ENCODE results near the gene ZNF385D. TPM values are rescaled to one million over a fixed set of nuclear protein-coding genes. Genes with fewer than 3 reads are reported as not detected.

The ZNF385D gene
- total RNA-seq, 1 donor from 2014 or later = 32.0 TPM

DNA sequence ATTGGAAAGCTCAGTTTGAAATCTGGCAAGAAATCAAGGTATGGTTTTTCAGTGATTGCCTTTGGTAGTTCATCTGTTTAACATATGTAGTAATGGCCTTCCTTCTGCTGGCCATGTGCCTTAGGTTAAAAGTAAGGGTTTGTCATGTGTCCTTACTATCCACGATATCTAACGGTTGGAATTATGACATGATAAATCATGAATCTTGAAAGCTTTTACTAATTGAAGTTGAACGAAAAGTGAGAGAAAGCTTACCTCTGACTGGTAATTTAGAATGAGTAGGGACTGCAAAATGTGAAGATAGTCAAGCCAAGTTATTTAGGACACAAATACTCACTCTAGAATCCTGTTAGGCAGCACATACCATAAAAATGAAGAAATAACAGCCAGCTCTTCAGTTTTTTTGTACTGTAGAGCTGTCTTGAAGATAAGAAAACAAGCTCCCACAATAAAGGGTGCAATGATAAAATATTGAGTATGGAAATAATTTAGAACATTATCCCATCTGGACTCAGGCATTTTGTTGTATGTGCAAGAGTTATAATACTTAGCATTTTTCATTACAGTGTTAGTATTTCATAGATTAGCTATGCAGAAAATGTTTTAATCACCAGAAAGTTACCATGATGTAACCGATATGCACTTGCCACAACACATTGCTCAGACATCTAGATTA is 303.4 kb downstream of the ZNF385D start:
- Histone ChIP-seq H3K4me3 (no peak overlapping the region), H3K27ac (no peak overlapping the region)

DNA sequence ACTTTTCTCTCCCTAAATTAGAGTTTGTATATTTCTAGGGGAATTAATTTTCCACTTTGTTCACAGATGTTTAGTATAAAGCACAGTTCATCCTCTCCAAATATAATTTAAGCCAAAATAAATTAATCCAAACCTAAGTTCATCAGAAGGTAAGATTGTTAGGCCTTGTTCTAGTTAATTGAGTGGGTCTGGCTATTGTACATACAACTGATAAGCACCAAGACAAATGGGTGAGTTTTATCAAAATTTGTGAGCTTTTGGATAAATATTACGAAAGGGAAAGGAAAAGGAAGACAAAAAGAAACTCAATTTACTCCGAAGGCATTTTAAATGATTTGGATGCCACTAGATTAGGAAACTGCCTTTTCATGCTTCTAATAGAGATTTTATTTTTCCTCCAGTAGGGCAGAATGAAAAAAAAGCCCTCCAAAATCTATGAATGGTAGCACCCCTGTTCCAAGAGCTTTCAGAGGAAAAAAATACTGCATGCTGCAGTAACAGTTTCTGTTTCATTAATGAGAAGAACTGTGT is 304.0 kb downstream of the ZNF385D start:
- Histone ChIP-seq H3K36me3 (no peaks in the 10 kb centered on the region), H3K4me1 (peaks cover 0 to 17% of the 10 kb centered on the region in 2 donors), H3K9me3 (no peaks in the 10 kb centered on the region), H3K4me3 (no peak overlapping the region), H3K27me3 (no peaks in the 10 kb centered on the region), H3K27ac (no peak overlapping the region)
- DNase-seq (ENCODE audit: low spot score in 2 of 2) = no peak
- TF ChIP-seq, protein P1, sequence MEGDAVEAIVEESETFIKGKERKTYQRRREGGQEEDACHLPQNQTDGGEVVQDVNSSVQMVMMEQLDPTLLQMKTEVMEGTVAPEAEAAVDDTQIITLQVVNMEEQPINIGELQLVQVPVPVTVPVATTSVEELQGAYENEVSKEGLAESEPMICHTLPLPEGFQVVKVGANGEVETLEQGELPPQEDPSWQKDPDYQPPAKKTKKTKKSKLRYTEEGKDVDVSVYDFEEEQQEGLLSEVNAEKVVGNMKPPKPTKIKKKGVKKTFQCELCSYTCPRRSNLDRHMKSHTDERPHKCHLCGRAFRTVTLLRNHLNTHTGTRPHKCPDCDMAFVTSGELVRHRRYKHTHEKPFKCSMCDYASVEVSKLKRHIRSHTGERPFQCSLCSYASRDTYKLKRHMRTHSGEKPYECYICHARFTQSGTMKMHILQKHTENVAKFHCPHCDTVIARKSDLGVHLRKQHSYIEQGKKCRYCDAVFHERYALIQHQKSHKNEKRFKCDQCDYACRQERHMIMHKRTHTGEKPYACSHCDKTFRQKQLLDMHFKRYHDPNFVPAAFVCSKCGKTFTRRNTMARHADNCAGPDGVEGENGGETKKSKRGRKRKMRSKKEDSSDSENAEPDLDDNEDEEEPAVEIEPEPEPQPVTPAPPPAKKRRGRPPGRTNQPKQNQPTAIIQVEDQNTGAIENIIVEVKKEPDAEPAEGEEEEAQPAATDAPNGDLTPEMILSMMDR (IDR thresholded peaks at IDR 0.05) = no peak
- intact Hi-C loops (cut with DNase I) = loop anchor here (10.0 kb wide), 1 partner anchor 298 kb away; no protein-coding TSS in a partner anchor

More for the DNA sequence above, 303.4 kb downstream of the ZNF385D start:
- no peak for DNase-seq (ENCODE audit: low spot score in 2 of 2)
- Histone ChIP-seq H3K27me3 (no peaks in the 10 kb centered on the region), H3K9me3 (peaks cover 0 to 3% of the 10 kb centered on the region in 2 donors), H3K4me1 (peaks cover 0 to 17% of the 10 kb centered on the region in 2 donors), H3K36me3 (no peaks in the 10 kb centered on the region)
- intact Hi-C loops (cut with DNase I) = loop anchor here (10.0 kb wide), 1 partner anchor 297 kb away; no protein-coding TSS in a partner anchor
- TF ChIP-seq, protein P1 (IDR thresholded peaks at IDR 0.05) = no peak

DNA sequence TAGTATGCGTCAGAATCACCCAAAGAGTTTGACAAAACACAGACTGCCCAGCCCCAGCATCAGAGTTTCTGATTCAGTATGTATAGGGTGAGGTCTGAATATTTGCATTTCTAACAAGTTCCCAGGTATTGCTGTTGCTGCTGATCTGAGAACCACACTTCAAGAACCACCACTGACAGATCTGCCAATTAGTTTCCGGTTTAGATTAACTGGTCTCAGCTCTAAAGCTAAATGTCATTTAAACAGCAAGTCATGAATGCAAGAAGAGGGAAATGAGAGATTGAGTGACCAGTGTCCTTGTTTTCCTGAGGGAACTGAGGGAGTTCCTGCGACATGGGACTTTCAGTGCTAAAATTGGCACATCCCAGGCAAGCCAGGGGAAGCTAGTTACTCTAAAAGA is 305.0 kb downstream of the ZNF385D start:
- no peaks in the 10 kb centered on the region for H3K36me3 ChIP-seq
- intact Hi-C loops (cut with DNase I) = loop anchor here (10.0 kb wide), 1 partner anchor 299 kb away; no protein-coding TSS in a partner anchor
- TF ChIP-seq, protein P1 (IDR thresholded peaks at IDR 0.05) = no peak

DNA sequence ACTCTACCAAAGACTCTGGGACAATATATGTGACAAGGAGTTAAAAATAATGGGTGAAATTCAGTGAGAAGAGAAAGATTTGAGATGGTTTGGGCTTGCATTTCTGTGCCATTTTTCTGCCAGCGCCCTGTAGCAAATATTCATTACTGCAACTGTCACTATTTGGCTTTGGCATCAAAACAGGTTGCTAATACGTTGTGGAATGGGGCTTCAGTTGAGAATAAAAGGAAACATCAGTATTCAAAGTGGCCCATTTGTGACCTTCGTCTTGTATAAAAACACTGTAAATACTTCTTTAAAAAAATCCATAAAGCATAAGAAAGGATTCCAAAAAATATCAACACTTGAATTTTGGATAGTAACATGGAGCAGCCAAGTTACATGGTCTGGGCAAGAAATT is 309.2 kb downstream of the ZNF385D start:
- TF ChIP-seq, protein P1 (IDR thresholded peaks at IDR 0.05) = no peak
- no peak overlapping the region for H3K4me3 ChIP-seq
- intact Hi-C loops (cut with DNase I) = loop anchor here (10.0 kb wide), 1 partner anchor 303 kb away; no protein-coding TSS in a partner anchor
- H3K27me3 ChIP-seq = no peaks in the 10 kb centered on the region
- DNase-seq (ENCODE audit: low spot score in 2 of 2) = no peak
- H3K36me3 ChIP-seq = no peaks in the 10 kb centered on the region
- H3K9me3 ChIP-seq = no peaks in the 10 kb centered on the region
- no peaks in the 10 kb centered on the region for H3K4me1 ChIP-seq
- no peak overlapping the region for H3K27ac ChIP-seq

More for the DNA sequence above, 305.0 kb downstream of the ZNF385D start:
- Histone ChIP-seq H3K4me3 (no peak overlapping the region), H3K4me1 (peaks cover 0 to 16% of the 10 kb centered on the region in 2 donors), H3K27me3 (no peaks in the 10 kb centered on the region), H3K9me3 (no peaks in the 10 kb centered on the region), H3K27ac (no peak overlapping the region)
- no peak for DNase-seq (ENCODE audit: low spot score in 2 of 2)

DNA sequence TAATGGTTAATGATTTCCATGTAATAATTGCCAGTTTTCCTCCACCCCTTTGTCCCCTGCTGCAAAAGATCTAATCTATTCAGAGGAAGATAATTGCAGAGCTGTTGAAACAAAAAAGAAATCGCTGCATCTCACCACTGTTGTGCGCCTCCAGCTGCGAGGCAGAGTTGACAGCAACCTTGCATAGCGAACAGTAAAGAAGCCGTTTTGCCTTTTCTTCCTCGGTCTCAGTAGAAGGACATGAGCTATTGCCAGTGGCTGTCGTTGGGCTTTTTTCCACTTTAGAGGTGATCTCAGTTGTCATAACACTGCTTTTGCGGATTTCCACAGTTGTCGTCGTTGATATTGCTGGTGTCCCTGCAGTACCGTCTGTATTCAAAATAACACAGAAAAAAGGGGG is 314.2 kb downstream of the ZNF385D start:
- Histone ChIP-seq H3K4me3 (no peak overlapping the region), H3K27me3 (no peaks in the 10 kb centered on the region), H3K4me1 (no peaks in the 10 kb centered on the region), H3K9me3 (no peaks in the 10 kb centered on the region), H3K27ac (no peak overlapping the region), H3K36me3 (no peaks in the 10 kb centered on the region)
- TF ChIP-seq, protein P1 (IDR thresholded peaks at IDR 0.05) = no peak
- intact Hi-C loops (cut with DNase I) = no loop called here
- DNase-seq (ENCODE audit: low spot score in 2 of 2) = no peak
